GM03348 (cell line): ENCODE results near the gene UNC45A.

Source experiments
- DNase-seq: peaks from one replicate; pipeline ENCODE4 v3.0.0; 2012; ENCODE audit warnings: low spot score

The UNC45A gene

GRCh38 chr15:90946538-90946937 lies 11.5 kb downstream of the UNC45A start:
- no peak for DNase-seq

GRCh38 chr15:90946941-90947576 lies 12.0 kb downstream of the UNC45A start:
- no peak for DNase-seq

- no peak for DNase-seq
Measured at GRCh38 chr15:90947577-90948357, 12.7 kb downstream of the UNC45A start.

- no peak for DNase-seq
Measured at GRCh38 chr15:90948506-90948905, 13.4 kb downstream of the UNC45A start.

GRCh38 chr15:90949979-90950675 lies 15.0 kb downstream of the UNC45A start:
- DNase-seq, result no peak

GRCh38 chr15:90950676-90951075 lies 15.6 kb downstream of the UNC45A start:
- DNase-seq, result no peak

- DNase-seq, result no peak
Measured at GRCh38 chr15:90952901-90953677, 18.0 kb downstream of the UNC45A start.

- DNase-seq, result no peak
Measured at GRCh38 chr15:90953947-90954711, 19.0 kb downstream of the UNC45A start.

GRCh38 chr15:90954712-90955623 lies 19.9 kb downstream of the UNC45A start, which contains the start of gene RCCD1:
TSS of gene RCCD1 (plus strand) at chr15:90954884. CDS start at chr15:90956735, 1,851 bp downstream.
- peak; percentile 98 for DNase-seq

GRCh38 chr15:90955624-90956273 lies 20.7 kb downstream of the UNC45A start:
- no peak for DNase-seq

GRCh38 chr15:90956274-90957030 lies 21.4 kb downstream of the UNC45A start:
- peak; percentile 95 for DNase-seq

- DNase-seq, result peak; percentile 68
Measured at GRCh38 chr15:90957031-90957790, 22.1 kb downstream of the UNC45A start.

- no peak for DNase-seq
Measured at GRCh38 chr15:90957791-90958190, 22.7 kb downstream of the UNC45A start.

GRCh38 chr15:90959028-90959595 lies 24.0 kb downstream of the UNC45A start:
- no peak for DNase-seq

- peak; percentile 40 for DNase-seq
Measured at GRCh38 chr15:90959894-90960293, 24.8 kb downstream of the UNC45A start.

GRCh38 chr15:90960298-90961091 lies 25.4 kb downstream of the UNC45A start:
- DNase-seq, result no peak

GRCh38 chr15:90962021-90962420 lies 26.9 kb downstream of the UNC45A start:
- DNase-seq, result no peak
